GM10266 (cell line): Measurements from ENCODE around the gene TCTN1.
A peak's percentile ranks its signal among the peaks of the same experiment; 100 is the strongest.

ENCODE experiments used
- DNase-seq: peaks from one replicate; pipeline ENCODE4 v3.0.0; 2012; ENCODE audit errors: extremely low spot score
- TF ChIP-seq, protein P1 (sequence below): IDR thresholded peaks from 2 replicates; pipeline ENCODE4 v1.5.1; 2012; ENCODE audit warnings: mild to moderate bottlenecking, low read depth; ENCODE audit not compliant: control insufficient read depth, insufficient read depth; ENCODE audit errors: missing control alignments

TCTN1 gene

DNA sequence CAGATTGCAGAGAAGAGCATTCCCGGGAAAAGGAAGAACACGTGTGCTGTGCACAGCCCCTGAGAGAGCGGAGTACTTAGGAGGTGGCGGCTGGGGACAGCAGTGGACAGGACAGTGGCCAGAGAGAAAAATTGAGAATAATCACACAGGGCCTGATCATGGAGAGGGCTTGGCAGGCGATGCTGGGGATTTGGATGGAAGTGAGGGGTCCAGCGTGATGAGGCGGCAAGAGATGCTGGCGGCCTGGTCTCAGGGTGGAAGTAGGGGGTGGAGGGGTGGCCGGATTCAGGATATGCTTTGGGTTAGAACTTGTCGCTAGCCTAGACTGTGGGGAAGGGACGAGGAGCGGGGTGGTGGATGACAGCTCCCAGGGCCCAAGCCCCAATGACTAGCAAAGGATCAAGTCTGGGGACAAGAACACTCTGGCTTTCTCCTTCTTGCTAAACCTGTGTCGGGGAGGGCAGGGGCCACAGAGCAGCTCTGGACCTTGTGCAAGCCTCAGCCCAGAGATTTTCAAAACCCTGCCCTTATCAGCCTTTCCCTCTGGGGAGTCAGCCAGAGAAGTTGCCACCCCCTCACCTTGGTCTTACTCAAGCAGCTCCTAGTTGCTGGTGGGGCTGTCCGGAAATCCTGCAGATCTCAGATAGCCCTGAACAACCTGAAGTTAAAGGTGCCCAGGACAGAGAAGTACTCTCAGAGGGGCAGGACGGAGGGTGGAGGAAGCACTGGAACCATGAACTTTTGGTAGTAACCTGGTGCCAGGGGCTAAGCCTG lies 73.7 kb downstream of the TCTN1 start:
- TF ChIP-seq, protein P1, sequence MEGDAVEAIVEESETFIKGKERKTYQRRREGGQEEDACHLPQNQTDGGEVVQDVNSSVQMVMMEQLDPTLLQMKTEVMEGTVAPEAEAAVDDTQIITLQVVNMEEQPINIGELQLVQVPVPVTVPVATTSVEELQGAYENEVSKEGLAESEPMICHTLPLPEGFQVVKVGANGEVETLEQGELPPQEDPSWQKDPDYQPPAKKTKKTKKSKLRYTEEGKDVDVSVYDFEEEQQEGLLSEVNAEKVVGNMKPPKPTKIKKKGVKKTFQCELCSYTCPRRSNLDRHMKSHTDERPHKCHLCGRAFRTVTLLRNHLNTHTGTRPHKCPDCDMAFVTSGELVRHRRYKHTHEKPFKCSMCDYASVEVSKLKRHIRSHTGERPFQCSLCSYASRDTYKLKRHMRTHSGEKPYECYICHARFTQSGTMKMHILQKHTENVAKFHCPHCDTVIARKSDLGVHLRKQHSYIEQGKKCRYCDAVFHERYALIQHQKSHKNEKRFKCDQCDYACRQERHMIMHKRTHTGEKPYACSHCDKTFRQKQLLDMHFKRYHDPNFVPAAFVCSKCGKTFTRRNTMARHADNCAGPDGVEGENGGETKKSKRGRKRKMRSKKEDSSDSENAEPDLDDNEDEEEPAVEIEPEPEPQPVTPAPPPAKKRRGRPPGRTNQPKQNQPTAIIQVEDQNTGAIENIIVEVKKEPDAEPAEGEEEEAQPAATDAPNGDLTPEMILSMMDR, result no peak
- peak; percentile 44 for DNase-seq

DNA sequence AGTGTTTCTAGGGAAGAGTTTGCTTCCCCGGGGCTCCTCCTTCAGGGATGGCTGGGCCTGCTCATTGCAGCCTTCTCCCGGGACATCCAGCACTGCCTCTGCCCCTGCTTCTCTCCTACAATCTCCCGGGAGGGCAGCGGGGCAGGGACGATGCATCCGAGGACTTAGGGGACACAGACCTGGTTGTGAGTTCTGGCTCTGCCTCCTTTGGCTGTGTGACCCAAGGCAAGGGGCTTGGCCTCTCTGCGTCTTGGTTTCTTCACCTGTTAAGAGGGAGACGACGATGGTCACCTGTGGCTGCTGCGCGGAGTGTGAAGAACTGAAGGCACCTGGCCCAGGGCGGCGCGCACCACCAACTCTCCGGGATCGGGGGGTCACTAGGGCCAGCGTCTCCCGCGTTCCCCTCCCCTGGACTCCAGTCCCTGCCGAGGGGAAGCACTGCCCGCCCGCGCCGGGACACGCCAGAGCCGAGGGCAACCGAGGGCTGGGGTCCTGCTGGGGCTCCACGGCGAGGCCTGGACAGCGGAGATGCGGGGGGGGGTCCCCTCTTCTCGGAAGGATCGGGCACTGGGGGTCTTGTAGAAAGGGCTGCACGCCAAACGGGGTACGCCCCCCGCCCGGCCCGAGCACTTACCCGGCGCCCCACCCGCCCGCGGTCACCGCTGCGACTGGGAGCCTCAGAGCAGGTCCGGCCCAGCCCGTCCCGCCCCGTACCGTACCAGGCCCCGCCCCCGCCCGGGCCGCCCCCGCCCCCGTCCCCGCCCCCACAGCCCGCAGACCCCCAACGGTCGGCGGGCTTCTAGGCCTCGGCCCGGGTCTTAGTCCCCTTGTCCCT lies 74.7 kb downstream of the TCTN1 start, which contains the start of gene HVCN1:
Gene HVCN1 (minus strand): TSS at position 670 of the 835 bp plus-strand sequence. CDS start 5,870 bp downstream, outside the sequence.
- peak; percentile 81 for DNase-seq
- TF ChIP-seq, protein P1, result no peak

DNA sequence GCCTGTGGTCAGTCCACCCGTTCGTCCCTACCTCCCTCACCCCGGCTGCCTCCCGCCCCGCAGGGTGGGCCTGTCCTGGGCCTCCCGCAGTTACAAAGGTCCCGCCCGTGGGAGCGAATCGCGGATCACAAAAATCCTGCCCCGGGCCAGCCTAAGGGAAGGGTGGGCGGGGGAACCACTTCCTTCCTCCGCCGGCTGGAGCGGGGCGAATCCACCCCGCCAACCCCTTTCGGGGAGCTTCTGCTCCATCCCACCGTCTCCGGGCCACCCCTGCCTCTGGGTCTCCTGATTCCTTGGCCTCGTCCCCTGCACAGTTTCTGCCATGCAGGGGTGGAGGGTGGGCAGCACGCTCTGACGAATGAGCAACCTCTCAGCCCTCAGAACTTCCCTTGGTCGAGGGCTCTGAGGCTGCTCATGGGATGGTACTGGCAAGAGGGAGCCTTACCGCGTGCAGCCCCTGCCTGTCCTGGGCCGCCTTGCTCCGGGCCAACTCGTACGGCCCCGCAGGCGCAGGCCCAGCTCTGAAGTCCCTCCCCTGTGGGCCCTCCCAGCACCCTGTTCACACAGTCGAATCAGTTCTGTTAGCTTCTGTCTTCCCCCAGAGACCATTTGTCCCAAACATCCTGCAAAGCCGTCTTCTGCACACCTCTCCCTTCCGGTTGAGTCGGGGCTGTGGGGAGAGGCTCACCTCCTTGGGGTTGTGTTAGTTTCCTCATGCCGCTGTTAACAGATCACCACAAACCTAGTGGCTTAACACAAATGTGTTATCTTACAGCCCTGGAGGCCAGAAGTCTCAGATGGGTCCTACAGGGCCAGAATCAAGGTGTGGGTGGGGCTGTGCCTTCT lies 75.6 kb downstream of the TCTN1 start:
- DNase-seq, result peak; percentile 82
- TF ChIP-seq, protein P1, result no peak

DNA sequence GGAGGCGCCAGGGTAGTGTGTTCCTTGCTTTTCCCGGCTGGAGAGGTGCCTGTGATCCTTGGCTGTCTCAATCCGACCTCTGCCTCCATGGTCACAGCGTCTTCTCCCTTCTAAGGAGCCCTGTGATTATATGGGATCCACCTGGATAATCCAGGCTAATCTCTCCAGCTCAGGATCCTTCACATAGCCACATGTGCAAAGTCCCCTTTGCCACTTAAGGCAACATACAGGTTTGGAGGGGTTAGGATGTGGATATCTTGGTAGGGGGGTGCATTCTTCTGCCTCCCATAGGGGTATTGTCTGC lies 76.2 kb downstream of the TCTN1 start:
- DNase-seq, result no peak
- TF ChIP-seq, protein P1, result no peak

DNA sequence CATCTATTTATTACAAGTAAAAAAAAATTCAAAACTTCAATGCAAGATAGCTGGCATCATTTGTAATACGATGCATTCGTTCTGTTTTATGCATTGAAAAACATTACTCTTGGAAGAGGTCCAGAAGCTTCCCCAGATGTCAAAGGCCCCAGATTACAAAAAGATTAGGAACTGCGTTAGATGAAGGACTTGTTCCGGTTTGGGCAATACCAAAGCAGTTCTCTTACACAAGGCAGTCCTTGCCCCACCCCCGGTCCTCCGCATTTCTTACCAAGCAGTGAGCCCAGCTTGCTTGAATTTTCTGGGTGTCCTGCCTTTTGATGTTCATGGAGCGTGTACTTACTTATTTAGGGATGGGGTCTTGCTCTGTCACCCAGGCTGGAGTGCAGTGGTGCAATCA lies 79.8 kb downstream of the TCTN1 start:
- TF ChIP-seq, protein P1, result no peak
- DNase-seq, result no peak

DNA sequence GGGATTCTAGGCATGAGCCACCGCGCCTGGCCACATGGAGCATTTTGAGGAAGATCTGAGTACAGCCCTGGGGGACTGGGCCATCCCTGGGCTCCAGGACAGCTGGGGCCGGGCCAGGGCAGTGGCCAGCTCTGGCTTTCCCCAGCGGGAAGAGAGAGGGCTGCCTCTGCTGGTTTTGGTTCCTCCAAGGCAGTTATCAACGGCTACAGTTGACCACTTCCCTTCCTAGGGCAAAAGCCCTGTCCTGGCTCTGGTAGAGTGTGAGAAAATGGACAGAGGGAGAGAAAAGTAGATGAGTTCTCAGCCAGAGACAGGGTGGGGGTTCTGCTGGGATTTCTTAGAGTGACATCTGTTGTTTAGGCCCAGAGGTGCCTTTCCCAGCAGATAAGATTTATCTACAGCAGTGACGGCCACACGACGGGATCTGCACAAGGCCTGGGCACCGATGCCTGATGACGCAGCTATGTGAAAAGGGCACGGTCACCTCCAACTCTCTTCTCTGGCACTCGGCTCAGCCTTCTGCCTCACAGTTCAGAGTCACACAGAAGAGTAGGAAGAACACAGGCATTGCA lies 80.5 kb downstream of the TCTN1 start:
- no peak for DNase-seq
- TF ChIP-seq, protein P1, result no peak
